HEK293 (cell line): ENCODE data around the gene ARHGAP45.

ENCODE experiments used
- CTCF ChIP-seq: fragments of 450-650 bp; formaldehyde crosslinking; IDR thresholded peaks from 2 replicates; pipeline ENCODE4 v1.5.1; 2016; ENCODE audit warnings: missing biosample characterization, missing genetic modification characterization
- KLF7 ChIP-seq: fragments of 450-650 bp; formaldehyde crosslinking; IDR thresholded peaks from 2 replicates; pipeline ENCODE4 v1.5.1; 2016; ENCODE audit warnings: missing biosample characterization, missing genetic modification characterization, borderline replicate concordance

GRCh38 chr19:1062387-1063029 lies 4.5 kb upstream of the ARHGAP45 start:
- TF ChIP-seq CTCF (tag by site-specific recombination) (no peak), KLF7 (tag by site-specific recombination) (no peak)
